ENCODE results near the gene MYLK3. TPM values are rescaled to one million over a fixed set of nuclear protein-coding genes. Genes with fewer than 3 reads are reported as not detected.
"Not testable (repeated sequence)": the region's sequence is repeated elsewhere in the genome, so short reads cannot be mapped to it uniquely, and the experiment has no call there.

Gene MYLK3
- polyA plus RNA-seq, 3 donors = 0.59 to 1.8 (median 0.78) TPM

- DNase-seq (ENCODE audit: extremely low read depth in 1 of 11, low read depth in 9 of 11, low spot score in 4 of 11) = no peak
These were observed 46.1 kb downstream of the MYLK3 start for GRCh38 chr16:46702030-46702429.

- no peak for DNase-seq (ENCODE audit: extremely low read depth in 1 of 11, low read depth in 9 of 11, low spot score in 4 of 11)
These were observed 46.5 kb downstream of the MYLK3 start for GRCh38 chr16:46701615-46702014.

GRCh38 chr16:46700048-46700447 lies 48.1 kb downstream of the MYLK3 start:
- DNase-seq (ENCODE audit: extremely low read depth in 1 of 11, low read depth in 9 of 11, low spot score in 4 of 11) = no peak

- no peak for DNase-seq (ENCODE audit: extremely low read depth in 1 of 11, low read depth in 9 of 11, low spot score in 4 of 11)
These were observed 51.2 kb downstream of the MYLK3 start for GRCh38 chr16:46696957-46697356.

GRCh38 chr16:46695937-46696336 lies 52.2 kb downstream of the MYLK3 start:
- DNase-seq (ENCODE audit: extremely low read depth in 1 of 11, low read depth in 9 of 11, low spot score in 4 of 11) = no peak

- no peak for DNase-seq (ENCODE audit: extremely low read depth in 1 of 11, low read depth in 9 of 11, low spot score in 4 of 11)
These were observed 54.5 kb downstream of the MYLK3 start for GRCh38 chr16:46693598-46693997.

GRCh38 chr16:46691726-46692125 lies 56.4 kb downstream of the MYLK3 start:
- no peak for DNase-seq (ENCODE audit: extremely low read depth in 1 of 11, low read depth in 9 of 11, low spot score in 4 of 11)

- DNase-seq (ENCODE audit: extremely low read depth in 1 of 11, low read depth in 9 of 11, low spot score in 4 of 11) = no peak
These were observed 57.6 kb downstream of the MYLK3 start for GRCh38 chr16:46690281-46691178.

GRCh38 chr16:46689365-46690280 lies 58.5 kb downstream of the MYLK3 start, which contains the start of gene ORC6:
Gene ORC6, plus strand, starts transcription at chr16:46689659. Its CDS starts 47 bp downstream, at chr16:46689706.
- peak; percentile 89 to 97 (median 95) for DNase-seq (ENCODE audit: extremely low read depth in 1 of 11, low read depth in 9 of 11, low spot score in 4 of 11)

GRCh38 chr16:46688654-46689364 lies 59.3 kb downstream of the MYLK3 start, which contains the start of gene VPS35:
Gene VPS35, minus strand, starts transcription at chr16:46689178. Its CDS starts 45 bp downstream, at chr16:46689133.
- DNase-seq (ENCODE audit: extremely low read depth in 1 of 11, low read depth in 9 of 11, low spot score in 4 of 11) = peak in 10 of 11 donors; percentile 91 to 99 (median 97)

- DNase-seq (ENCODE audit: extremely low read depth in 1 of 11, low read depth in 9 of 11, low spot score in 4 of 11) = peak in 4 of 11 donors; percentile 4 to 29 (median 7)
These were observed 60.0 kb downstream of the MYLK3 start for GRCh38 chr16:46688101-46688653.

GRCh38 chr16:46687486-46687885 lies 60.7 kb downstream of the MYLK3 start:
- no peak for DNase-seq (ENCODE audit: extremely low read depth in 1 of 11, low read depth in 9 of 11, low spot score in 4 of 11)

GRCh38 chr16:46686815-46687473 lies 61.2 kb downstream of the MYLK3 start:
- no peak for DNase-seq (ENCODE audit: extremely low read depth in 1 of 11, low read depth in 9 of 11, low spot score in 4 of 11)

GRCh38 chr16:46681867-46682266 lies 66.3 kb downstream of the MYLK3 start:
- DNase-seq (ENCODE audit: extremely low read depth in 1 of 11, low read depth in 9 of 11, low spot score in 4 of 11) = not testable (repeated sequence)

GRCh38 chr16:46677943-46678342 lies 70.2 kb downstream of the MYLK3 start:
- not testable (repeated sequence) for DNase-seq (ENCODE audit: extremely low read depth in 1 of 11, low read depth in 9 of 11, low spot score in 4 of 11)

- DNase-seq (ENCODE audit: extremely low read depth in 1 of 11, low read depth in 9 of 11, low spot score in 4 of 11) = peak in 7 of 11 donors; percentile 17 to 42 (median 25)
These were observed 74.7 kb downstream of the MYLK3 start for GRCh38 chr16:46673320-46674013.

GRCh38 chr16:46662123-46662522 lies 86.0 kb downstream of the MYLK3 start:
- DNase-seq (ENCODE audit: extremely low read depth in 1 of 11, low read depth in 9 of 11, low spot score in 4 of 11) = no peak
